Measurements from ENCODE around the gene EIF4G3. TPM values are rescaled to one million over a fixed set of nuclear protein-coding genes. Genes with fewer than 3 reads are reported as not detected.

EIF4G3 gene
- total and polyA plus RNA-seq, 9 of the 15 experiments (the other 6 are each of a cell fraction or from before 2014, with no cell fraction given), result 6.7 to 40.5 (median 32.1) TPM

- Histone ChIP-seq H4K20me1 (replicated peaks; ENCODE audit: control insufficient read depth, insufficient read depth, low read length) (no peaks in the 10 kb centered on the region), H3K4me2 (ENCODE audit: insufficient read depth, low read length) (no peak overlapping the region), H2AFZ (ENCODE audit: low read depth, low read length) (no peak overlapping the region), H3K9me3 (replicated peaks; ENCODE audit: control insufficient read depth, insufficient read depth, low read depth, low read length) (no peaks in the 10 kb centered on the region), H3K36me3 (ENCODE audit: control insufficient read depth, insufficient read depth, low read length) (peaks cover 22% of the 10 kb centered on the region; the same call in 2 of the 3 replicates), H3K27ac (ENCODE audit: extremely low read depth, low read depth, low read length) (no peak overlapping the region), H3K27me3 (ENCODE audit: control insufficient read depth in 2 of 2, insufficient read depth in 2 of 2, low read length in 2 of 2) (no peaks in the 10 kb centered on the region), H3K79me2 (ENCODE audit: control insufficient read depth, insufficient read depth, low read length) (no peaks in the 10 kb centered on the region), H3K9ac (ENCODE audit: insufficient read depth in 1 of 2, low read depth in 2 of 2, low read length in 2 of 2) (no peak overlapping the region), H3K9me1 (ENCODE audit: control insufficient read depth, insufficient read depth, low read length) (no peaks in the 10 kb centered on the region), H3K4me1 (replicated peaks in 1 of 2; ENCODE audit: control insufficient read depth in 2 of 2, insufficient read depth in 2 of 2, low read length in 2 of 2) (no peaks in the 10 kb centered on the region), H3K4me3 (no peak overlapping the region)
- ChIA-PET CTCF (ENCODE audit: low intra/inter-chr PET ratio) (no interaction called here), POLR2A (no interaction called here)
- no TSS peak for BruUV-seq (replicated peaks)
- no peak for FAIRE-seq
- in situ Hi-C loops (cut with MboI), result no loop called here
- ATAC-seq, result no peak
- no peak for DNase-seq (ENCODE audit: extremely low read depth in 1 of 4, low spot score in 3 of 4)
- 95% methylated on average over 5 of the region's 5 CpGs for WGBS (ENCODE audit: insufficient coverage, low coverage, missing lambda C conversion rate)
- intact Hi-C loops (cut with micrococcal nuclease), result no loop called here
- TF ChIP-seq ZNF740 (CRISPR knock-in tag; IDR thresholded peaks at IDR 0.05) (no peak), ZNF740 (tag; IDR thresholded peaks at IDR 0.05) (no peak), UBTF (IDR thresholded peaks at IDR 0.05; ENCODE audit: borderline replicate concordance in 1 of 2, low read depth in 2 of 2, low read length in 2 of 2) (no peak), CREB5 (CRISPR knock-in tag; IDR thresholded peaks at IDR 0.05) (no peak), TRIM25 (IDR thresholded peaks at IDR 0.05; ENCODE audit: borderline replicate concordance) (no peak), GABPA (tag; conservative IDR thresholded peaks at IDR 0.05; ENCODE audit: low read depth) (no peak), ASH1L (IDR thresholded peaks at IDR 0.05; ENCODE audit: borderline replicate concordance, low read depth, partially characterized antibody) (no peak), ID3 (CRISPR knock-in tag; IDR thresholded peaks at IDR 0.05) (no peak), ID3 (tag; IDR thresholded peaks at IDR 0.05) (no peak), GABPB2 (CRISPR knock-in tag; conservative IDR thresholded peaks at IDR 0.05) (no peak), BCL6 (CRISPR knock-in tag; IDR thresholded peaks at IDR 0.05) (no peak), ZNF274 (IDR thresholded peaks at IDR 0.05; ENCODE audit: borderline replicate concordance, low read depth, low read length) (no peak), ZNF184 (CRISPR knock-in tag; IDR thresholded peaks at IDR 0.05) (no peak), TCF7 (IDR thresholded peaks at IDR 0.05; ENCODE audit: borderline replicate concordance) (no peak), RBM39 (optimal IDR thresholded peaks at IDR 0.05; ENCODE audit: low read depth, low read length) (no peak), KAT7 (CRISPR knock-in tag; IDR thresholded peaks at IDR 0.05; ENCODE audit: borderline replicate concordance) (no peak), PML (IDR thresholded peaks at IDR 0.05; ENCODE audit: low read length) (no peak), ZKSCAN3 (CRISPR knock-in tag; IDR thresholded peaks at IDR 0.05) (no peak)
Observed at GRCh38 chr1:20972855-20973254, 203.8 kb downstream of the EIF4G3 start.

All from K562 (cell line).